GM18907 (cell line): ENCODE measurements around the gene FARS2.
A peak's percentile ranks its signal among the peaks of the same experiment; 100 is the strongest.
"Not testable (repeated sequence)": the region's sequence is repeated elsewhere in the genome, so short reads cannot be mapped to it uniquely, and the experiment has no call there.

Source experiments
- ATAC-seq: cut with Tn5 transposase; IDR thresholded peaks from one replicate; pipeline ENCODE4 v1.9.1; 2021; ENCODE audit warnings: mild to moderate bottlenecking, moderate library complexity; ENCODE audit not compliant: unreplicated experiment

FARS2 gene

GRCh38 chr6:5656226-5656625 is 394.9 kb downstream of the FARS2 start:
- ATAC-seq: no peak

- not testable (repeated sequence) for ATAC-seq
These were observed 395.4 kb downstream of the FARS2 start for GRCh38 chr6:5656695-5657094.

GRCh38 chr6:5657684-5658430 is 396.5 kb downstream of the FARS2 start:
- no peak for ATAC-seq

- ATAC-seq: no peak
These were observed 398.2 kb downstream of the FARS2 start for GRCh38 chr6:5659467-5659866.

GRCh38 chr6:5660772-5661171 is 399.5 kb downstream of the FARS2 start:
- ATAC-seq: no peak

- ATAC-seq: no peak
These were observed 401.5 kb downstream of the FARS2 start for GRCh38 chr6:5662797-5663196.

- no peak for ATAC-seq
These were observed 401.9 kb downstream of the FARS2 start for GRCh38 chr6:5663259-5663658.

- no peak for ATAC-seq
These were observed 402.4 kb downstream of the FARS2 start for GRCh38 chr6:5663739-5664138.

- no peak for ATAC-seq
These were observed 402.8 kb downstream of the FARS2 start for GRCh38 chr6:5664149-5664548.

- ATAC-seq: peak; percentile 51
These were observed 403.9 kb downstream of the FARS2 start for GRCh38 chr6:5665173-5665572.

GRCh38 chr6:5665667-5666066 is 404.4 kb downstream of the FARS2 start:
- ATAC-seq: no peak

- ATAC-seq: no peak
These were observed 405.4 kb downstream of the FARS2 start for GRCh38 chr6:5666695-5667094.

GRCh38 chr6:5667737-5668136 is 406.4 kb downstream of the FARS2 start:
- ATAC-seq: no peak

GRCh38 chr6:5670381-5670780 is 409.1 kb downstream of the FARS2 start:
- no peak for ATAC-seq

GRCh38 chr6:5670811-5671561 is 409.7 kb downstream of the FARS2 start:
- no peak for ATAC-seq

GRCh38 chr6:5671601-5672559 is 410.6 kb downstream of the FARS2 start:
- ATAC-seq: no peak

GRCh38 chr6:5672581-5673011 is 411.3 kb downstream of the FARS2 start:
- ATAC-seq: no peak

GRCh38 chr6:5673019-5673790 is 411.9 kb downstream of the FARS2 start:
- ATAC-seq: no peak

- ATAC-seq: no peak
These were observed 412.8 kb downstream of the FARS2 start for GRCh38 chr6:5674141-5674540.

- ATAC-seq: no peak
These were observed 413.4 kb downstream of the FARS2 start for GRCh38 chr6:5674721-5675120.
